Measurements from ENCODE around the gene ZNF586. TPM values are rescaled to one million over a fixed set of nuclear protein-coding genes. Genes with fewer than 3 reads are reported as not detected.
"Not testable (repeated sequence)": the region's sequence is repeated elsewhere in the genome, so short reads cannot be mapped to it uniquely, and the experiment has no call there.

The ZNF586 gene
- total RNA-seq, 4 donors from 2014 or later = 4.6 to 42.0 (median 16.1) TPM

GRCh38 chr19:57779220-57779845 is 9.9 kb downstream of the ZNF586 start:
- no peaks in the 10 kb centered on the region for H3K36me3 ChIP-seq
- intact Hi-C loops (cut with DNase I; ENCODE audit: low total_unique reads) = no loop called here
- TF ChIP-seq CTCF (IDR thresholded peaks at IDR 0.05) = no peak
- TF ChIP-seq POLR2A (IDR thresholded peaks at IDR 0.05) = no peak
- DNase-seq = no peak
- no peak overlapping the region for H3K4me3 ChIP-seq
- H3K27me3 ChIP-seq = no peaks in the 10 kb centered on the region
- peaks cover 0 to 92% of the 10 kb centered on the region in 2 donors for H3K9me3 ChIP-seq
- no peaks in the 10 kb centered on the region for H3K4me1 ChIP-seq
- no peak overlapping the region for H3K27ac ChIP-seq

GRCh38 chr19:57786286-57786685 is 16.8 kb downstream of the ZNF586 start:
- TF ChIP-seq POLR2A (IDR thresholded peaks at IDR 0.05) = no peak
- TF ChIP-seq CTCF (IDR thresholded peaks at IDR 0.05) = no peak
- Histone ChIP-seq H3K9me3 (peaks cover 0 to 82% of the 10 kb centered on the region in 2 donors), H3K36me3 (no peaks in the 10 kb centered on the region), H3K4me3 (no peak overlapping the region), H3K4me1 (no peaks in the 10 kb centered on the region), H3K27ac (no peak overlapping the region), H3K27me3 (no peaks in the 10 kb centered on the region)
- no peak for DNase-seq
- intact Hi-C loops (cut with DNase I; ENCODE audit: low total_unique reads) = no loop called here

GRCh38 chr19:57786906-57787305 is 17.4 kb downstream of the ZNF586 start:
- H3K36me3 ChIP-seq = no peaks in the 10 kb centered on the region
- intact Hi-C loops (cut with DNase I; ENCODE audit: low total_unique reads) = no loop called here
- H3K9me3 ChIP-seq = peaks cover 0 to 79% of the 10 kb centered on the region in 2 donors
- no peaks in the 10 kb centered on the region for H3K27me3 ChIP-seq
- TF ChIP-seq POLR2A (IDR thresholded peaks at IDR 0.05) = no peak
- TF ChIP-seq CTCF (IDR thresholded peaks at IDR 0.05) = no peak
- no peak overlapping the region for H3K4me3 ChIP-seq
- H3K4me1 ChIP-seq = no peaks in the 10 kb centered on the region
- no peak overlapping the region for H3K27ac ChIP-seq
- DNase-seq = no peak

GRCh38 chr19:57788114-57788692 is 18.7 kb downstream of the ZNF586 start:
- H3K4me1 ChIP-seq = no peaks in the 10 kb centered on the region
- no peaks in the 10 kb centered on the region for H3K27me3 ChIP-seq
- no peak overlapping the region for H3K27ac ChIP-seq
- H3K4me3 ChIP-seq = no peak overlapping the region
- no peak for DNase-seq
- TF ChIP-seq POLR2A (IDR thresholded peaks at IDR 0.05) = no peak
- no peak for TF ChIP-seq CTCF (IDR thresholded peaks at IDR 0.05)
- intact Hi-C loops (cut with DNase I; ENCODE audit: low total_unique reads) = no loop called here
- no peaks in the 10 kb centered on the region for H3K36me3 ChIP-seq
- peaks cover 0 to 83% of the 10 kb centered on the region in 2 donors for H3K9me3 ChIP-seq

GRCh38 chr19:57789288-57789687 is 19.8 kb downstream of the ZNF586 start:
- H3K36me3 ChIP-seq = no peaks in the 10 kb centered on the region
- H3K27me3 ChIP-seq = no peaks in the 10 kb centered on the region
- H3K9me3 ChIP-seq = peaks cover 0 to 79% of the 10 kb centered on the region in 2 donors
- no peaks in the 10 kb centered on the region for H3K4me1 ChIP-seq
- no peak overlapping the region for H3K27ac ChIP-seq
- intact Hi-C loops (cut with DNase I; ENCODE audit: low total_unique reads) = no loop called here
- DNase-seq = no peak
- H3K4me3 ChIP-seq = no peak overlapping the region
- TF ChIP-seq POLR2A (IDR thresholded peaks at IDR 0.05) = no peak
- TF ChIP-seq CTCF (IDR thresholded peaks at IDR 0.05) = no peak

- H3K27me3 ChIP-seq; intact Hi-C loops (cut with DNase I; ENCODE audit: low total_unique reads); H3K4me1 ChIP-seq; DNase-seq; H3K4me3 ChIP-seq; H3K27ac ChIP-seq; H3K36me3 ChIP-seq: not testable (repeated sequence)
- peaks cover 0 to 21% of the 10 kb centered on the region in 2 donors for H3K9me3 ChIP-seq
Observed at GRCh38 chr19:57796580-57796979, 27.1 kb downstream of the ZNF586 start.

Data from uterus (tissue), 4 donors.